Muscle layer of duodenum (tissue), 2 donors: Measurements from ENCODE around the gene CIB4.

Experiments
- H3K27ac ChIP-seq: one replicate; pipeline ENCODE4 v1.7.0; 2013; ENCODE audit warnings: mild to moderate bottlenecking, low read length
- H3K27me3 ChIP-seq: one replicate; pipeline ENCODE4 v1.7.0; 2013; ENCODE audit warnings: low read depth, mild to moderate bottlenecking, control low read depth, low read length
- H3K36me3 ChIP-seq, 2 donors: one replicate each; pipeline ENCODE4 v1.7.0; 2013; ENCODE audit warnings: low read length in 2 of 2, control low read depth in 1 of 2, mild to moderate bottlenecking in 1 of 2; ENCODE audit not compliant: insufficient read depth in 2 of 2, control insufficient read depth in 1 of 2
- H3K4me1 ChIP-seq, 2 donors: one replicate each; pipeline ENCODE4 v1.7.0; 2013; ENCODE audit warnings: low read length in 2 of 2, mild to moderate bottlenecking in 2 of 2, control low read depth in 1 of 2, moderate library complexity in 1 of 2; ENCODE audit not compliant: insufficient read depth in 2 of 2, control insufficient read depth in 1 of 2
- H3K4me3 ChIP-seq, 2 donors: one replicate each; pipeline ENCODE4 v1.7.0; 2013; ENCODE audit warnings: low read length in 2 of 2, low read depth in 1 of 2, mild to moderate bottlenecking in 1 of 2
- H3K9me3 ChIP-seq, 2 donors: one replicate each; pipeline ENCODE4 v1.7.0; 2013; ENCODE audit warnings: low read length in 2 of 2, control low read depth in 1 of 2, mild to moderate bottlenecking in 1 of 2; ENCODE audit not compliant: control insufficient read depth in 1 of 2
- donor health status: healthy.

CIB4 gene

DNA sequence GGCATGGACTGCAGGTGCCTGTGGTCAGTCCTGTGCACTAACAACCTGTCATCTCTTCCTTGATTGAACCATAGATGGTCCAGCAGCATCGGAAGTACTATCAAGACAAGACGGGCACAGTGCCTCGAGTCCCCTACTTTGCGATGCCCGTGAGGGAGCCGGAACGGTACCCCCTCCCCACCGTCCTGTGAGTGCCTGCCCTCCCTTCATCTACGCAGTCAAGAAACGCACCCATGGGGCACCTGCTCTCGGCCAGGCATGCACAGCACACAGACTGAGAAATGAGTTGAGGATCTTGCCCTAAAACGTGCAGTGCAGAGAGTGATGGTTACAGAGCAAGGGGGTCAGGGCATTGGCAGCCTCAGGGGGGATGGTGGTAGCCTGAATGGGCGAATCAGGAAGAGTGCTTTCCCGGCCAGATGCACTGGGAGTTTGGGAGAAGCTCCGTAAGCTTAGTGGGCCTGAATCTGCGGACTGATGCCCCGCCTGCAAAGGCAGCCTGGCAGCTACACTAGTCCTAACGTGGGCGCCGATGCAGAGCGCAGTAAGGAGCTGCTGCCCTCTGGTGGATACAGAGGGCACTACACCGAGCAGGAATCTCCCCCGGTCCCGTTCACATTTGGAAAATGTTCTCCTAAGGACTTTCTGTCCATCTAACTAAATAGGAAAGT is 63.6 kb downstream of the CIB4 start:
- Histone ChIP-seq H3K36me3 (no peaks in the 10 kb centered on the region), H3K27ac (no peak overlapping the region), H3K4me3 (no peak overlapping the region), H3K27me3 (no peaks in the 10 kb centered on the region), H3K9me3 (no peaks in the 10 kb centered on the region), H3K4me1 (no peaks in the 10 kb centered on the region)

- Histone ChIP-seq H3K4me3 (no peak overlapping the region), H3K4me1 (no peaks in the 10 kb centered on the region), H3K9me3 (no peaks in the 10 kb centered on the region), H3K36me3 (no peaks in the 10 kb centered on the region), H3K27me3 (no peaks in the 10 kb centered on the region), H3K27ac (no peak overlapping the region)
Observed at GRCh38 chr2:26576565-26577441, 64.4 kb downstream of the CIB4 start.

DNA sequence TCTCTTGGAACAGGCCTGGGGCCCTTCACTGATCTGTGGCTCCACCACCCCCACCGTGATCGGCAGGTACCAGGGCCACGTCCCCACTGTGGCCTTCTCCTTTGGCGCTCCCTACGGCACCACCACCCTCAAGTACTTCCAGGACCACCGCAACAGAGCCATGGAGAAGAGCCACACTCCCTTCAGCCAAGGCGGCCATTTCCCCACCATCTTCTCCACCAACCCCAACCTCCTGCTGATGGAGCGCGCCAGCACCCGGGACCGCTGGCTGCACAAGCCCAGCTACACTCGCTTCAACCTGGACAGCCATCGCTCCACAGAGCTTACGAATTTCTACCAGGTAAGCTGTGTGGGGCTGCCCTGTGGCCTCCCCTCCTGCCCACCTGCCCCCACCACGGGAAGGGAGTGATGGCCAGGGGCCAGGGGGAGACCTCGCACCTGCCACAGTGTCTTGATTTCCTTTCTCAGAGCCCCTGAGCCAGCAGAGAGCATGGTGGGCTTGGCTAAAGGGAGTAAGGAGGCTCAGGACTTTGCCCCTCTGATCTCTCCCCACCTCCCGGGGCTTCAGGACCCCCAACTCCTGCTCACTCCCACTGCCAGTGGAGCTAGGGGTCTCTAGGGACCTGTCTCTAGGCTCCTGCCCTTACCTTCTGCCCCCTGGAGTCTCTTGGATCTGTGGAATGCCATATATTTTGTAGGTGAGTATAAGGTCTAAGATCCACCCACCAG is 65.2 kb downstream of the CIB4 start:
- no peaks in the 10 kb centered on the region for H3K4me1 ChIP-seq
- H3K4me3 ChIP-seq, result no peak overlapping the region
- no peaks in the 10 kb centered on the region for H3K36me3 ChIP-seq
- H3K27me3 ChIP-seq, result no peaks in the 10 kb centered on the region
- no peak overlapping the region for H3K27ac ChIP-seq
- H3K9me3 ChIP-seq, result no peaks in the 10 kb centered on the region

DNA sequence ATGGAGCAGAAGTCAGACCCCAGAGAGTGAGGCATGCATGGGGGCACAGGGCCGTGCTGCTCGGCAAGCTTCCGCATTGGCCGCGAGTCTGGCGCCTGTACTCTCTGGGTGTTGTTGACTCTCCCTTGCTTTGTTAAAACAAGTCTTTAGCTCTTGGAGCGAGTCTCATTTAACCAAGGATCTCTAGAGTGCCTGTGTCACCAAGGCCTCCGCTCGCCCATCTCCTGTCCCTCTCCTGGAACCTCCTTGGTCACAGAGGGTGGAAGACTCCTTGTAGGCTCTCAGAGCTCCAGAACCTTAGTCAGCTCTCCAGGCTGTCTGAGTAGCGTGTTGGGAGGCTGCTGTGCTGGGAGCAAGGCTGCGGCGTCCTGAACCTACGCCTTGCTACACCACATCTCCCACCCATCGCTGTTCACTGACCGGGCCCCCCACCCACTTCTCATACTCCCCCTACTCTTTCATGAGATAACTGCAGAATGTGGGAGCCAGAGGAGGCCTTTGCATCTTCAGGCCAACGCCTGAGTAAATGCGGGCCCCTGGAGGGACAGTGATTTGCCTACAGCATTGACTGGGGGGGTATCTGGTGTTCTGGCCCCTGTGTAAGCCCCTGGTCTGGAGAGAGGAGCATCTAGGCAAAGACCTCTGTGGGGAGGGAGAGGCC is 66.1 kb downstream of the CIB4 start:
- H3K4me1 ChIP-seq, result no peaks in the 10 kb centered on the region
- H3K27ac ChIP-seq, result no peak overlapping the region
- no peak overlapping the region for H3K4me3 ChIP-seq
- H3K27me3 ChIP-seq, result no peaks in the 10 kb centered on the region
- H3K9me3 ChIP-seq, result no peaks in the 10 kb centered on the region
- no peaks in the 10 kb centered on the region for H3K36me3 ChIP-seq

DNA sequence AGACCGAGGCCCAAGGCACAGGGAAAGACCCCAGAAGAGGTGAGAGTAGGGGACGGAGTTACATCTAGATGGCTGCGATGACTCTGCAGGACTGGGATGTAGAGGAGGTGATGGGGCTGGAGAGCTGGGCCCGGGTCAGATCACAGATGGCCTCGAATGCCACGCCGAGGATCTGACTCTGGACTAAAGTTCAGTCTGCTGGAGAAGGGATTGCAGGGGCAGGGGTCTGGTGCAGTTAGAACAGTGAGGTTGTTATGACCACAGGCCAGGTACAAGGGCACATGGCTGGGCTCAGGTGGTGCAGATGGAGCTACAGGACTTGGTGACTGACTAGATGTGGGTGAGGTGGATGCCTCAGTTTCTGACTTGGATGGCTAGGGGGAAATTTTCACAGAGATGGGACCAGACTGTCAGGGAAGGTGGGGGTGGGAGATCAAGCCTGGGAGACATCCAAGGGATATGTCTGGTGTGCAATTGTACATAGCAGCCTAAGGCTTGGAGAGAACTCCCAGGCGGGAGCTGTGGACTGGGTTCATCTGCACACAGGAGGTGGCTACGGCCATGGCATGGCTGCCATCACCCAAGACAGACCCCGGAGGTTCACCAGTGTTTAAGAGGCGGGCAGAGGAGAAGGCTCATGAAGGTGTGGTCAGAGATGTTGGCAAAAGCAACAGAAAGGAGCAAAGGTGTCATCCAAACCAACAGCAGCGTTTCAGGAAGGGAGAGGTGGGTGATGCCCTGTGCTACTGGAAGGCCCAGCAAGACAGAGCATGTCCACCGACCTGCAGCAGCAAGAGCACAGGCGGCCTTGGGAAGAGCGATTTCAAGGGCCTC is 66.9 kb downstream of the CIB4 start:
- Histone ChIP-seq H3K27me3 (no peaks in the 10 kb centered on the region), H3K36me3 (no peaks in the 10 kb centered on the region), H3K9me3 (no peaks in the 10 kb centered on the region), H3K27ac (no peak overlapping the region), H3K4me3 (no peak overlapping the region), H3K4me1 (no peaks in the 10 kb centered on the region)

GRCh38 chr2:26573241-26573925 is 67.8 kb downstream of the CIB4 start:
- H3K36me3 ChIP-seq, result no peaks in the 10 kb centered on the region
- H3K4me3 ChIP-seq, result no peak overlapping the region
- no peaks in the 10 kb centered on the region for H3K27me3 ChIP-seq
- no peaks in the 10 kb centered on the region for H3K4me1 ChIP-seq
- H3K9me3 ChIP-seq, result no peaks in the 10 kb centered on the region
- no peak overlapping the region for H3K27ac ChIP-seq

DNA sequence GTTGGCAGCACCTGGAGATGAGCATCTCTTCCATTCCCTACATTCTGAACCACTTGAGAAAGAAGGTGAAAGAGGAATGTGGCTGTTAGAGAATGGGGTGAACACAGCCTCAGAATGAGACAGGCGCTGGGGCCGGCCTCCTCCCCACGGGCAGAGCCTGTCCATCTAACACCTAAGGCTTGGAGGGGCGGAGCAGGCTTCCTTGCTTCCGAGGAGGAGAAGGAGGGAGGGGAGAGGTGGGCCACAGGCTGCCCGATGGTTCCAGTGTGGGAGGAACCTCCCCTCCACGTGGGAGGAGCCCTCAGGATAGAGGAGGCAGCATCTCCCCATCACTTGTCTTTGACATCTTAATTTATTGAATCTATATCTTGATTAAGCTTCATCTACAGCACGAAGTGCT is 68.6 kb downstream of the CIB4 start:
- Histone ChIP-seq H3K9me3 (no peaks in the 10 kb centered on the region), H3K36me3 (no peaks in the 10 kb centered on the region), H3K4me3 (no peak overlapping the region), H3K27ac (no peak overlapping the region), H3K4me1 (no peaks in the 10 kb centered on the region), H3K27me3 (no peaks in the 10 kb centered on the region)

GRCh38 chr2:26571316-26571715 is 69.8 kb downstream of the CIB4 start:
- Histone ChIP-seq H3K36me3 (no peaks in the 10 kb centered on the region), H3K27me3 (no peaks in the 10 kb centered on the region), H3K4me3 (no peak overlapping the region), H3K9me3 (no peaks in the 10 kb centered on the region), H3K27ac (no peak overlapping the region), H3K4me1 (no peaks in the 10 kb centered on the region)

DNA sequence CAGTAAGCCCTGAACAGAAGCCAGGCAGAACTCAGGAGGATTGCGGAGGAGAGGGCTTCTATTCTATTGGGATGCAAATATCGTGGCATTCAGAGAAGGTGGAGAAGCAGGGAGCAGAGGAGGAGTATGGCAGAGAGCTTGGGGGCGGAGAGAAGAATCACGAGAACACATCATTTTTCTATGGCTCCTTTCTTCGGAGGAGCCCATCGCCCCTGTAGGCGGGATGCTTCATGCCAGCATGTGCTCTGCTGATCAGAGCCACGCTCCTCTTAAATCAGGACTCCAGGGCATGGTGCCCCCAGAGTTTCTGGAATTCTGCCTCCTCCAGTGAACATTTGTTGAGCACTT is 71.1 kb downstream of the CIB4 start:
- Histone ChIP-seq H3K27me3 (no peaks in the 10 kb centered on the region), H3K9me3 (no peaks in the 10 kb centered on the region), H3K4me1 (no peaks in the 10 kb centered on the region), H3K4me3 (no peak overlapping the region), H3K27ac (no peak overlapping the region), H3K36me3 (no peaks in the 10 kb centered on the region)
